IMR-90 (cell line): Measurements from ENCODE around the gene FUT7. TPM values are rescaled to one million over a fixed set of nuclear protein-coding genes. Genes with fewer than 3 reads are reported as not detected.

Experiments
- ATAC-seq: fragments of 200-7000 bp; cut with Tn5 transposase; 2 replicates; pipeline ENCODE4 v1.9.1; 2020; ENCODE audit warnings: low read depth, mild to moderate bottlenecking, moderate library complexity
- BruUV-seq: library from RNA; stranded (reverse); fragments of 400-500 nt; replicated peaks from 2 replicates; lab custom pipeline; 2021; lab: Mats Ljungman, UMichigan
- CTCF ChIA-PET: fragments of 300-600 bp; formaldehyde crosslinking; extraction: SDS; loops from one replicate; lab custom pipeline; 2021; ENCODE audit warnings: antibody characterized with exemption; lab: Yijun Ruan, JAX
- POLR2A ChIA-PET: fragments of 300-600 bp; sonication (Branson Sonifier 250); formaldehyde crosslinking; loops from one replicate; lab custom pipeline; 2022; ENCODE audit warnings: antibody characterized with exemption; ENCODE audit not compliant: unreplicated experiment; lab: Charles Lee
- DNase-seq: peaks from one replicate; pipeline ENCODE4 v3.0.0; 2013
- H2AFZ ChIP-seq: replicated peaks from 2 replicates; pipeline ENCODE3; 2013; ENCODE audit warnings: low read length, mild to moderate bottlenecking; ENCODE audit not compliant: poor library complexity
- H2AK5ac ChIP-seq: 2 replicates; pipeline ENCODE4 v1.6.1; 2013; ENCODE audit warnings: low read depth, low read length, inconsistent platforms
- H2AK9ac ChIP-seq: replicated peaks from 2 replicates; pipeline ENCODE3; 2013; ENCODE audit warnings: mild to moderate bottlenecking, low read depth, low read length, moderate library complexity; ENCODE audit not compliant: poor library complexity
- H2BK120ac ChIP-seq: 2 replicates; pipeline ENCODE4 v1.6.1; 2013; ENCODE audit warnings: low read depth, low read length, inconsistent platforms
- H2BK15ac ChIP-seq: 3 replicates; pipeline ENCODE4 v1.6.1; 2013; ENCODE audit warnings: low read depth, low read length, inconsistent platforms
- H2BK20ac ChIP-seq: 2 replicates; pipeline ENCODE4 v1.6.1; 2013; ENCODE audit warnings: low read depth, mild to moderate bottlenecking, inconsistent platforms, low read length, moderate library complexity
- H2BK5ac ChIP-seq: 2 replicates; pipeline ENCODE4 v1.6.1; 2013; ENCODE audit warnings: mild to moderate bottlenecking, low read depth, low read length, inconsistent platforms; ENCODE audit not compliant: poor library complexity, severe bottlenecking
- H3K14ac ChIP-seq: replicated peaks from 2 replicates; pipeline ENCODE4 v1.6.1; 2013; ENCODE audit warnings: low read depth, low read length, inconsistent platforms
- H3K18ac ChIP-seq: 2 replicates; pipeline ENCODE4 v1.6.1; 2013; ENCODE audit warnings: low read depth, low read length, control low read depth
- H3K23ac ChIP-seq: 2 replicates; pipeline ENCODE4 v1.6.1; 2013; ENCODE audit warnings: low read depth, low read length, inconsistent platforms
- H3K27ac ChIP-seq: 2 replicates; pipeline ENCODE4 v1.5.1; 2013; ENCODE audit warnings: mild to moderate bottlenecking, control low read depth, low read length; ENCODE audit not compliant: insufficient read depth
- H3K27me3 ChIP-seq: 2 replicates; pipeline ENCODE4 v1.6.1; 2013; ENCODE audit warnings: low read length; ENCODE audit not compliant: control insufficient read depth, insufficient read depth
- H3K36me3 ChIP-seq: 2 replicates; pipeline ENCODE4 v1.6.1; 2013; ENCODE audit warnings: low read length, mixed read lengths; ENCODE audit not compliant: control insufficient read depth, insufficient read depth
- H3K4ac ChIP-seq: 2 replicates; pipeline ENCODE4 v1.6.1; 2013; ENCODE audit warnings: low read depth, low read length, inconsistent platforms
- H3K4me1 ChIP-seq: 2 replicates; pipeline ENCODE4 v1.6.1; 2013; ENCODE audit warnings: low read length, mixed read lengths; ENCODE audit not compliant: control insufficient read depth, insufficient read depth
- H3K4me2 ChIP-seq: 2 replicates; pipeline ENCODE4 v1.6.1; 2013; ENCODE audit warnings: low read depth, mild to moderate bottlenecking, control low read depth, low read length, moderate library complexity
- H3K4me3 ChIP-seq: 2 replicates; pipeline ENCODE4 v1.5.1; 2013; ENCODE audit warnings: low read depth, mild to moderate bottlenecking, control low read depth, low read length, moderate library complexity; ENCODE audit not compliant: insufficient read depth
- H3K56ac ChIP-seq: 2 replicates; pipeline ENCODE4 v1.6.1; 2013; ENCODE audit warnings: low read length, inconsistent platforms; ENCODE audit not compliant: insufficient read depth; ENCODE audit errors: extremely low read depth
- H3K79me1 ChIP-seq, 2 experiments: 2 replicates each; pipeline ENCODE4 v1.6.1; 2013; ENCODE audit warnings: low read length in 2 of 2, inconsistent platforms in 1 of 2, low read depth in 1 of 2
- H3K9ac ChIP-seq: 2 replicates; pipeline ENCODE4 v1.6.1; 2013; ENCODE audit warnings: low read depth, low read length, control low read depth
- H3K9me1 ChIP-seq: 2 replicates; pipeline ENCODE4 v1.6.1; 2013; ENCODE audit warnings: low read length, inconsistent platforms; ENCODE audit not compliant: insufficient read depth
- H3K9me3 ChIP-seq: 2 replicates; pipeline ENCODE4 v1.6.1; 2013; ENCODE audit warnings: low read length; ENCODE audit not compliant: control insufficient read depth, insufficient read depth
- H4K20me1 ChIP-seq: 2 replicates; pipeline ENCODE4 v1.6.1; 2013; ENCODE audit warnings: low read length, inconsistent platforms; ENCODE audit not compliant: insufficient read depth
- H4K5ac ChIP-seq: 2 replicates; pipeline ENCODE4 v1.6.1; 2013; ENCODE audit warnings: mild to moderate bottlenecking, low read depth, low read length, control low read depth
- H4K8ac ChIP-seq, 2 experiments: 2 replicates each; pipeline ENCODE4 v1.6.1; 2013; ENCODE audit warnings: low read depth in 2 of 2, low read length in 2 of 2, control low read depth in 1 of 2, inconsistent platforms in 1 of 2
- H4K91ac ChIP-seq: 2 replicates; pipeline ENCODE4 v1.6.1; 2013; ENCODE audit warnings: low read depth, low read length, inconsistent platforms; ENCODE audit not compliant: insufficient read depth
- CEBPB ChIP-seq: IDR thresholded peaks from 2 replicates; pipeline ENCODE4 v1.6.1; 2012; ENCODE audit warnings: low read depth, low read length, improper control_type of control experiment
- WGBS, 2 experiments: methylation state at CpG; one replicate each; pipeline versions ENCODE4 v1.1.5 to v1.1.7; 2013; ENCODE audit warnings: missing lambda C conversion rate in 2 of 2; ENCODE audit not compliant: insufficient read length in 1 of 2; ENCODE audit errors: extremely low coverage in 2 of 2; 5-methylcytosine and 5-hydroxymethylcytosine counted together
- dilution Hi-C: fragments of 300-500 bp; cut with HindIII; formaldehyde crosslinking; loops from one replicate; pipeline ENCODE4 v1.14.3; 2018; ENCODE audit warnings: low sequenced_read_pairs; ENCODE audit not compliant: unreplicated experiment
- in situ Hi-C: fragments of 300-500 bp; cut with MboI; formaldehyde crosslinking; loops from 3 replicates; pipeline ENCODE4 v1.14.3; 2019; ENCODE audit warnings: low sequenced_read_pairs, inconsistent platforms, mixed read lengths
- intact Hi-C: fragments of 100-400 bp; cut with micrococcal nuclease; formaldehyde crosslinking; loops from 2 replicates; pipeline ENCODE4 v1.10.0; 2022
- polyA plus RNA-seq, 3 experiments: library from polyadenylated mRNA; depleted of rRNA; stranded (reverse); fragments of >200 nt; gene quantifications; 2 replicates each; pipeline ENCODE4 v1.2.3, GENCODE V29; 2012; ENCODE audit warnings: low replicate concordance in 1 of 3
- total RNA-seq: library from RNA; depleted of rRNA; stranded (reverse); fragments of >200 nt; gene quantifications from 2 replicates; pipeline ENCODE4 v1.2.3, GENCODE V29; 2012

FUT7 gene
- total and polyA plus RNA-seq, 2 of the 4 experiments (the other 2 are of a cell fraction), result not detected

- Histone ChIP-seq H2BK15ac (no peak within 1 kb of the TSS), H3K18ac (no peak within 1 kb of the TSS), H3K79me1 (peaks cover 2 to 11% of the 10 kb centered on the region in 2 experiments), H4K91ac (peak within 1 kb of the TSS; percentile 76), H2AK9ac (peak within 1 kb of the TSS; percentile 44), H3K9me3 (no peaks in the 10 kb centered on the region), H3K56ac (no peak within 1 kb of the TSS), H2BK20ac (no peak within 1 kb of the TSS), H2AK5ac (peak within 1 kb of the TSS; percentile 70), H3K4me1 (peaks cover 3% of the 10 kb centered on the region; the same call in 1 of the 2 replicates), H3K4me2 (peak within 1 kb of the TSS; percentile 51), H2BK5ac (no peak within 1 kb of the TSS), H4K8ac (peak within 1 kb of the TSS; percentile 74 to 79; a peak in 3 of 4 replicates), H3K9me1 (no peaks in the 10 kb centered on the region), H2AFZ (peak within 1 kb of the TSS; percentile 90), H3K23ac (no peak within 1 kb of the TSS), H3K9ac (peak within 1 kb of the TSS; percentile 23; the same call in 1 of the 2 replicates), H3K14ac (no peak within 1 kb of the TSS), H3K36me3 (no peaks in the 10 kb centered on the region), H4K5ac (no peak within 1 kb of the TSS), H3K4me3 (peak within 1 kb of the TSS; percentile 53), H3K4ac (peak within 1 kb of the TSS; percentile 43; the same call in 1 of the 2 replicates), H2BK120ac (no peak within 1 kb of the TSS), H3K27ac (no peak within 1 kb of the TSS; the same call in 1 of the 2 replicates), H4K20me1 (no peaks in the 10 kb centered on the region), H3K27me3 (no peaks in the 10 kb centered on the region; the same call in 1 of the 2 replicates)
- DNase-seq (peak; percentile 79), ATAC-seq (peak; percentile 94)
- TF ChIP-seq CEBPB, result no peak
- POLR2A ChIA-PET, result interaction anchor here (0.6 kb wide), 1 partner anchor 1186 kb away, joined by 3 read pairs; no protein-coding TSS in a partner anchor
- in situ Hi-C loops, result no loop called here
- intact Hi-C loops, result loop anchor here (1.0 kb wide), 1 partner anchor 16 kb away; the partner anchor contains the start of gene MAN1B1
- no TSS peak for BruUV-seq
- WGBS, 2 experiments, result 1% methylated on average over 38 of the region's 74 CpGs; no CpG with 5 or more reads in 1 of the 2 experiments
- dilution Hi-C loops, result no loop called here
- CTCF ChIA-PET, result interaction anchor here (0.7 to 1.0 kb wide), 2 partner anchors 18 to 41 kb away, joined by 3 to 4 read pairs; no protein-coding TSS in a partner anchor
Measured at GRCh38 chr9:137070201-137070905, 38.5 kb upstream of the FUT7 start, which contains the start of gene SAPCD2. TSS of gene SAPCD2 (minus strand) at chr9:137070557. CDS start at chr9:137070460, 97 bp downstream.
